HPDE6-E6E7 (cell line): ENCODE data around the gene CEP85L.

Experiments used
- DNase-seq: peaks from one replicate; pipeline ENCODE4 v3.0.0; 2011; ENCODE audit warnings: missing footprints; ENCODE audit errors: extremely low spot score

The CEP85L gene

DNA sequence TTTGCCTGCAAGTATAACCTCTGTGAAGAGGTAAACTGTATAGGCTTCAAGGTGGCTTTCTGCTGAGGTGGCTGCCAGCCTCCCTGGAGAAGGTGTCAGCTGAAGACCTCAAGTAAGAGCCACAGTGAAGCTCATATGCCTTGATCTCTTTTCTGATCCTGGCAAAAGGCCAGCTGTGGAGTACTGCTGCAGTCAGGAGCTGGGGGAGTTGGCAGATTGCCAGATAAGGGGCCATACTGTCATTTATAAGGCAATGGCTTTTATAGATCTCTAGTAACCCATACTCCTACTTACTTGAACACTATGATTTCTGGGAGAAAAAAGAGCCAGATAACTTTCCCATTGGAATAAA, 8.8 kb upstream of the CEP85L start:
- no peak for DNase-seq

GRCh38 chr6:118659513-118660217, 8.3 kb upstream of the CEP85L start:
- no peak for DNase-seq

GRCh38 chr6:118656847-118657451, 5.6 kb upstream of the CEP85L start:
- no peak for DNase-seq

- no peak for DNase-seq
Measured at GRCh38 chr6:118652051-118652615, 742 bp upstream of the CEP85L start.

DNA sequence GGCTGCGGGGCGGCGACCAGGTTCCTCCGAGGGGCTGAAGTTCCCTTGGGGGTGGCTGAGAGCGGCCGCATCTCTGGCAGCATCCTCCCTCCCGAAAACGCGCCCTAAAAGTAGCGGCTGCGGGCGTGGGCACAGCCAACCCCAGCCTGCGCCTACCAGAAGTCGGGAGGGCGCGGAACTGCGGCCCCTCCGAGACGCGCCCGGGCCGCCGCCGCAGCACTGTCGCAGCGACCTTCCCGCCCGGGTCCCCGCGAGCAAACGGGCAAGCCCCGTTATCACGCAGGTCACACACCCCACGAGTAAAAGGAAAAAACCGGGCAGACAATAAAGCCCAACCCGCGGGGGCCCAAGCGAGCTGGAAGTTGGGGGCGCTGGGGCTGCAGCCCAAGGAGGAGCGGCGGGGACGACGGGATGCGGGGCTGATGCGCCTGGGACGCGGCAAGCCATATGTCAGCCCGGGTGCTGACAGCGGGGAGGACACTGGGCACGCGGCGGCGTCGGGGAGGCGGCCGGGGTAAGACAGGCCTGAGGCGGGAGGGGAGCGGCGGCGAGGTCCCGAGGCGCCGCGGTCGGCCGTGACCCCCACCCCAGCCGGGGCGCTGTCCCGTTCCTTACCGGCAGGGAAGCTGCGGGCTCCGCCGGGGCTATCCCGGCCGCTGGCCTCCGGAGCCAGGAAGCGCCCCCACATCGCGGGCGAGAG, 659 bp downstream of the CEP85L start:
- no peak for DNase-seq

- DNase-seq, result no peak
Measured at GRCh38 chr6:118649918-118650581, 1.3 kb downstream of the CEP85L start.

GRCh38 chr6:118648866-118649554, 2.4 kb downstream of the CEP85L start:
- DNase-seq, result no peak

DNA sequence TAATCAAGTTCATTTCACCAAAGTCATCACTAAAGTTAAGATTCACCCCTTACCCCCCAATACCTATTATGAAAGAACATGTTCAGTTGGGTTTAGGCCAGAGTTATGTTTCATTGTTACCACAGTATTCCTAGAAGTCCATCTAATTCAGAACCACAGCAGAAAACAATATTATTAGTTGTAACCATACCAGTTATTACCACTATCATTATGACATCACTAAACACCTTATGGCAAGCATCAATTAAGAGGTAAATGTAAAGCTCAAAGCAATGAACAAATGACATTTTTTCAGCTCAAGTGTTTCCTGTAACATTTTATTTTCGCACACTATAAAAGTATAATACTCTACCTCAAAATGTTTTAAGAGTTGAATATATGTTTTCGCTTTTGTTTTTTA, 4.4 kb downstream of the CEP85L start:
- no peak for DNase-seq

DNA sequence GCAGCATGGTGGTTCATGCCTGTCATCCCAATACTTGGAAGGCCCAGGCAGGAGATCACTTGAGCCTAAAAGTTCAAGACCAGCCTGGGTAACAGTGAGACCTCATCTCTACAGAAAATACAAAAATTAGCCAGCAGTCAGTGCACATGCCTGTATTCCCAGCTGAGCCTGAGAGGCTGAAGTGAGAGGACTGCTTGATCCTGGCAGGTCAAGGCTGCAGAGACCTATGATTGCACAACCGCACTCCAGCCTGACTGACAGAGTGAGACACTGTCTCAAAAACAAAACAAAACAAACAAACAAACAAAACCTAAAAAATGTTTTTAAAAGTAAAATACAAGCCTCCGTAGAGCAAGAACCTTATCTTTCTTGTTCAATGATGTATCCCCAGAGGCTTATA, 6.0 kb downstream of the CEP85L start:
- no peak for DNase-seq

DNA sequence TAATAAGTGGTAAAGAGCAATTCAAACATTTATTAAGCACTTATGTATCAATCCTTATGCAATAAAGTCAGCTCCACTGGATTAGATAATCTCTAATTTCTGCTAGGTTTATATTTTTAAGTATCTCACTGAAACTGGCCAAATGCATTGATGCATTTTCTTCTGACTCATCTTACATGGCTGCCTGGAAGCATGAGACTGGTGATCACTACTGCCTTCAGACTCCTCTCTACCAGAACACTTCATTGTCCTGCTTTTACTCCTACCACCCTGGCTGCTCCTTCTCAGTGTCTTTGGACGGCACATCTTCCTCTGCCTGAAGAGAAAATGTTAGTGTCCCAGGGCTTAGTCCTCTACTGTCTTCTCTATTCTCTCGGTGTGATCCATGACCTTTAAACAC, 7.4 kb downstream of the CEP85L start:
- no peak for DNase-seq

- no peak for DNase-seq
Measured at GRCh38 chr6:118641042-118641441, 10.3 kb downstream of the CEP85L start.

- no peak for DNase-seq
Measured at GRCh38 chr6:118639054-118639964, 12.1 kb downstream of the CEP85L start.

DNA sequence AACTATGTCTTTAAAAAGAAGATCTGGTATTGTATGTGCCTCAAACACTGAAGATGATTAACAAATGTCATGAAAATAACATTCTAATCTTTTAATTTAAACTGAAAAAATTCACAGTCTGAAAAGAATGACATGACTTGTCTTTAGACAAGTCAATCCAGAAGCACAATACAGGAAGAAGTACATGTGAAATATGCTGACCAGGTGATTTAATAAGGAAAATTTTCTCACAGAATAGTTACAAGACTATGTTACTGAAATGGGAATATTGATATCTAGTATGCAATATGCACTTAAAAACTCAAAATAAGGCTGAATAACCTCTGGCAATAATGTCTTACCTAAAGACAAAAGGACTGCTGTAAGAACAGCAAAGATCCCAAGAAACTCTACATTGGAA, 13.1 kb downstream of the CEP85L start:
- no peak for DNase-seq

DNA sequence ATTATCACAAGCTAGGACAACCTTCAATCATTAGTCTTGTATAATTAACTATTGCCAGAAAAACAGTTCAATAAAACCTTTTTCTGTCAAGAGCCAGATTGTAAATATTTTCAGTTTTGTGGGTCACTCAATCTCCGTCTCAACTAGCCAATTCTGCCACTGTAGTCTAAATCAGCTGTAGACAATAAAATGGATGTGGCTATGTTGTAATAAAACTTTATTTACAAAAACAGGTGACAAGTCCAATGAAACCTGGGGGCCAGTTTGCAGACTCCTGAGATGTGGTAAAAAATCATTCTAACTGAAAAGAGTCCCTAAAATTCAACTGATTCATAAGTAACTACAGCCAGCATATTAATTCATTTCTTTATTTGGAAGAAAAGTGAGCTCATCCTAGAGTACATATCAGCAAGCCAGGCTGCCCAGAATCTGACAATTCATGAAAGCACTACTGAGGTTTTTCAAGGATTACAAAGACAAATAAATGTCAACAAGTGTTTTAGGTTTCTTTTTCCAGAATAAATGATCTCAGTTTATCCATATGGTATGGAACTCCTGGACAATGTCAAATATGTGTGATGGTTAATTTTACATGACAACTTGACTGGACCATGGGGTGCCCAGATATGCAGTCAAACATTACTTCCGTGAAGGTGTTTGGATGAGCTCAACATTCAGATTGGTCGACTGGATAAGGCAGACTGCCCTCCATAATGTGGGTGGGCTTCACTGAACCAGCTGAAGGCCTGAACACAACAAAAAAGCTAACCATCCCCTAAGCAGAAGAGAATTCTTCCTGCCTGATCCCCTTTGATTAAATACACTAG, 15.3 kb downstream of the CEP85L start:
- no peak for DNase-seq

- DNase-seq, result no peak
Measured at GRCh38 chr6:118632359-118632758, 19.0 kb downstream of the CEP85L start.

DNA sequence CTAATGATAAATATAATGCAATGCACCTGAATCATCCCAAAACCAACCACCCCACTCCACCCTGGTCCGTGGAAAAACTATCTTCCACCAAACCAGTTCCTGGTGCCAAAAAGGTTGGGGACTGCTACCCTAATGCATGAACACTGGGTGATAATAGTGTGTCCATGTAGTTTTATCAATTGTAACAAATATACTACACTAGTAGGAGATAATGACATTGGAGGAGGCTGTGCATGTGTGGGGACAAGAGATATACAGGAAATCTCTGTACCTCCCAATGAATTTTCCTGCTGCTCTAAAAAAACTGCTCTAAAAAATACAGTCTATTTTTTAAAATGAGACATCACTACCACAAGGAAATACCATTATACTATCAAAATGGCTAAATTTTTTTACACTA, 20.5 kb downstream of the CEP85L start:
- no peak for DNase-seq

DNA sequence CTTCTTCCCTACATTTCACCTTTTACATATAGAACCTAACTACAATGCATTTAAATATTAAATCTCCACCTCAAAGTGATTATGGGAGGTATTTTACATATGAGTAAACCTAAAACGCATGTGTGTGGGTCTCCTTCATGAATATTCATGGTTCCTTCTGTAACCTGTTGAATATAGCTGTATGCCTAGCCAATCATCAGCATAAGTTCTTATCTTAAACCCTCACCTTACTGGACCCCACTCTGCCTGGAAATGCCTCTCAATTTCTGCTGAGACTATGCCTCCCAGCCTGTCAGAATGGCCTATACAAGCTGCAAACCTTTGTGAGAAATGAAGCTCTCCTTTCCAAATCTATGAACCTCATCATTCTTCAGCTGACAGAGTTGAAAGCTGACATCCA, 21.3 kb downstream of the CEP85L start:
- no peak for DNase-seq

DNA sequence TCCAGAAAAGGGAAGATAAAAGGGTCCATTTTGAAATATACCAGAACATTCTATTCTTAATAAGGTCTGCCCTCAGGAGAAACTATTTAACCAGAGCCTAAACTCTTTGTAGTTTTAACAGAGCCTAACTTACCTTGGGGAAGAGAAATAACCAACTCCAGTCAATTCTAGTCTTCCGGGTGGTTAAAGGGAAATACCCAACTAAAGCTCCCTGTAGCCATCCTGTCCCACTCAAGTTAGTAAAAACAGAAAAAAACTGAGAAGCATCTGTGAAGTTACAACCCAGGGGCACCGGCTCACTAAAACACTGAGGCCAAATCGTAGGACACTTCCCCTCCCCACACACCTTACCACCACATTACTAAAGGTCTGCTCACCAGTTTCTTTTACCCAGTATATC, 23.7 kb downstream of the CEP85L start:
- DNase-seq, result no peak

- no peak for DNase-seq
Measured at GRCh38 chr6:118625833-118626232, 25.6 kb downstream of the CEP85L start.
